SKM-1 (cell line): Measurements from ENCODE around the gene MEGF11.

Experiments
- DNase-seq: peaks from one replicate; lab custom pipeline; 2025; ENCODE audit not compliant: unreplicated experiment; lab: John Stamatoyannopoulos, UW

MEGF11 gene

DNA sequence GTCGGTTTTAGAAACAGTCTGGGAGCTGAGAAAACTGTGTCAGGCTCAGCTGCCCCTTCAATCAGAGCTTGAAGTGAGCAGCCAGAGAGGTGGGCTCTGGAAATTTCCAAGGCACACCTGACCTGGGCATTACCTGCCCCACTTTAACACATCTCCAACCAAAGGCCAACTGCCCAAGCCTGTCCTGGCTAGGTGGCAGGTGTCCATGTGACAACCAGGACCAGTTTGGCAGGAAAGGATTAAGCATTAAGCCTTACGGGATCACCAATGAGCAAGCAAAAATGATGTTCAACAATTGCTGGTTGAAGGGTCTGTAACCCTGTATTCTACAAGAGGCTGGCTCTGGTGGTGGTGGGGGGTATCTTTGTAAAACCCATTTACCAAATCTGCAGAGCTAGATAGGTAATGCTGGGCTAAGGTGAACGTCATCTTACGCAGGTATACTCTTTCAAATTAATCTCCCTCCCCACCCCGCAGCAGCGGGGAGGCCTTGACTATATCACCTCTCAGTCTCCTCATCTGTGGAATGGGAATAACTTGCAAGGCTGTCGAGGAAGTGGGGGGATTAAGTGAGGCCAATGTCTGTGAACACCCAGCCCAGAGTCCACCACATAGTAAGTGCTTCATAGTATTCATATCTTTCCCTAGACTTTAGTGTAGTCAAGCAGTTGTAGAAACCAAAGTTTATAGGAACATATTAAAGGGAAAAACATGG, 183.2 kb downstream of the MEGF11 start:
- no peak for DNase-seq

DNA sequence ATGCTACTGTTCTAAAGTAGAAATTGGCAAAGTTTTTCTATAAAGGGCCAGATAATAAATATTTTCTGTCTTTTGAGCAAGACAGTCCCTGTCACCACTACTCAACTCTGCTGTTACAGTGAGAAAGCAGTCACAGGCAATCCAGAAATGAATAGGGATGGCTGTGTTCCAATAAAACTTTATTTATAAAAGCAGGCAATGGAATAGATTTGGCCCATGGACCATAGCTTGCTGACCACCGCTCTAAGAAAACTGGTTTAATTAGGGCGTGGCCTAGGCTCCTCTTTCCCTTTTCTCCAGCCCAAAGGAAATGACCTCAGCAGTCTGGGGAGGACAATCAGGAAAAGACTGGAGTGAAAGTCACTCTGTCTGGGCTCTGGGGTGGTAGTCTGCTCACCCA, 183.8 kb downstream of the MEGF11 start:
- DNase-seq, result no peak

DNA sequence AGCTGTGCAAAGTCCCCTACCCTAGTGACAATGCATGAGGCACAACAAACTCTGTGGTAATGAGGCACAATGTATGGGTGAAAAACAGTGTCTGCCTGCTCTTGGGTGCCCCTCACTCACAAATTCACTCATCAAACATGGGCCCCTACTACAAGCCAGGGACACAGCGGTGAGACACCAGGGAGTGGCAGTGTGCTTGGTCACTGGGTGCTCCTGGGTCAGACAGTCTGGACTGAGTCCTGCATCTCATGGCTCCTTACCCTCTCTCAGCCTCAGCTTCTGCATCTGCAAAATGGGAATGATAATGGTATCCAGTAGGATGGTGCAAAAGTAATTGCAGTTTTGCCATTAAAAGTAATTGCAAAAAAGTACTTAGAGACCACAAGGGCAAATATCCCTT, 184.7 kb downstream of the MEGF11 start:
- no peak for DNase-seq

DNA sequence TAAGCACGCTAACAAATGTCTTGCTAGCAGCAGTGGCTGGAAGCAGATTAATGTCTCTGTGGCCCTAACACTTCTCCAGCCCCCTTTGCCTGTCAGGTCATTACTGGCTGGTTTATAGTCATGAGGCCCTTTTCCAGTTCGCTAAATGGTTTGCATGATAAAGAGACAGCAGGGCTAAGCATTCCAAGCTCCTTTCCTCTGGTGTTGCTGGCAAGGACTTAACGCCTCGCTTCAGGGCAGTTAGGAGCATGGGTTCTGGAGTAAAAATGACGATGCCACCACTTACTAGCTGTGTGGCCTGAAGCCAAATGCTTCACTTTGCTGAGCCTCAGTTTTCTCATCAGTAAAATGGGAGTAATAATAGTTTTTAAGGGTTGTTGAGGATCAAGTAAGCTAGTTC, 185.9 kb downstream of the MEGF11 start:
- no peak for DNase-seq

DNA sequence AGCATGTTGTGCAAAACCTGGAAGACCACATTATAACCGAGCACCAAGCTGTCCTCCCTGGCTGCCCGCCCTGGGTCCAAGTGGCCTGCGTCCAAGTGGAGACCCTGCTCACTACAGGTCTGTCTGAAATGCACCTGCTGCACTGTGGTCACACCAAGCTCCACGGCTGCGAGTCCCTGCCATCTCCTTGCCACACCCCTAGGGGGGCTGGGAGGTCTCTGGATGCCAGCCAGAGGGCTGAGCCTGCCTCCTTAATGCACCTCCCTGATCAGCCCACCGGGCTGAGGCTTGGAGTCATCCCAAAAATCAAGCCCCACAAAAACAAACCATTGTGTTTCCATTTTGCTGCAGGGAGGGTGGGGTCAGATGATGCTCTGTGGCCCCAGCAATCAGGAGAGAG, 187.1 kb downstream of the MEGF11 start:
- no peak for DNase-seq

DNA sequence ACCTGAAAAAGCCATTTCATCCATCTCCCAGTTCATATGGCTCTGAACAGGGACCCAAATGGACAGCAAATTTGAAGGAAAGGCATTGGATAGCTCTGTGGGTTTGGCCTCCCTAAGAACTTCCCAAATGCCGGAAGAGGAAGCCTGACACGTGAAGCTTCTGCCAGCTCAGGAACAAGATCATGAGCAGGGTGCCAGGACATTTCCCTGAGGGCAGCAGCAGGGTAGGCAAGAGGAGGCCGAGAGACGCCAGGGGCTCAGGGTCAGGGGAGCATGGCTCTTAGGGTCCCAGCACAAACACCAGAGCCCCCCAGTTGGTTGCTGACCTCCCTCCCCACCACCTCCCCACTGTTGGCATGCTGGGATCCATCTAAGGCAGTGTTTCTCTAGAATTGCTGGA, 187.5 kb downstream of the MEGF11 start:
- DNase-seq, result no peak

DNA sequence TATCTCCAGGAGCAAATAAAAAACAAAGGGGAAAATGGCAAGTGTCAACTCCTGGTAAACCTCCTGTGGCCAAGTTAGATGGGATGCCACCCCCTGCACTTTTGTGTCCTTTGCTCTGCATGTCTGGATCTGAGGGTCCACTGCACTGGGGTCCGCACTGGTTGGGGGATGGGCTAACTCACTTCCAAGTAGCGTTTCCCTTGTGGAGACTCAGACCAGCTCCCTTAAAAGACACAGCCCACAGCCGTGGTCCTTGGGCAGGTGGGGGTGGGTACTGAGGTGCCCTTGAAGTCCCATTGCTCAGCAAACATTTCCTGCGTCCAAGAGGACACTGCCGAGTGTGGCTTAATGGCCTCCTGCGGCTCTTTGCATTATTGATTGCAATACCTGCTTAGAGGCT, 188.2 kb downstream of the MEGF11 start:
- DNase-seq, result no peak

DNA sequence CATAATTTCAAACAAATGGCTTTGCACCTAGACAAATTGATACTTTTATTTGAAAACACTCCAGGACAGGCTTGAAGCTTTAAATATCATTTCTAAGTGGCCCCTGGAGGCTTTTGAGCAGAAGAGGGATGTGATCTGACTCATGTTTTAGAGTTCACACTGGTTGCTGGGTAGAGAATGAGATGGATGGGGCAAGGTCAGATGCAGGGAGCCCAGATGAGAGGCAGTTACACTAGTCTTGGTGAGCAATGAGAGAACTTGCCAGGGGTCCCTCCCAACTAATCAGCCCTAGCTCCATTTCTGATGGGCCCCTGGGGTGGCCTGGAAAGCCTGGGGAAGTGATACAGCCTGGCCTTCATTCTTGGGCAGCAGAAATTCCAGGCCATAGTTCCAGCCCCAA, 190.4 kb downstream of the MEGF11 start:
- no peak for DNase-seq

DNA sequence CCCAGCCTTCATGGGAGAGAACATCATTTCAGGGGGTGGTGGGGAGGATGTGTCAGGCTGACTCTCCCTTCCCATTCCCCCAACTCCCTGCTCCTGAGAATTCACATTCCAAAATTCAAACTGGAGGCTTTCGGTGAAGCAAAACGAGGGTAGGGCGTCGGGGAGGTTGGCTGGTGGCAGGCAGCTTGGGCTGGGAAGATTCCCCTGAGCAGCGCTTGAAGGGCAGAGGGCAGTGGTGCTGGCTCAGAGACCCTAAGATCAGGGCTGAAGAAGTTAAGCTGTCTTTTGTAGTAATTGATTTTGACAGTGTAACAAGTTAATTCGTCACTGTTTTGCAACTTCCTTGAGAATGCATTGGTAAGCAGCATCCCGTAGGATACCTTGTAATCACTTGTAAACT, 196.5 kb downstream of the MEGF11 start:
- DNase-seq, result no peak

DNA sequence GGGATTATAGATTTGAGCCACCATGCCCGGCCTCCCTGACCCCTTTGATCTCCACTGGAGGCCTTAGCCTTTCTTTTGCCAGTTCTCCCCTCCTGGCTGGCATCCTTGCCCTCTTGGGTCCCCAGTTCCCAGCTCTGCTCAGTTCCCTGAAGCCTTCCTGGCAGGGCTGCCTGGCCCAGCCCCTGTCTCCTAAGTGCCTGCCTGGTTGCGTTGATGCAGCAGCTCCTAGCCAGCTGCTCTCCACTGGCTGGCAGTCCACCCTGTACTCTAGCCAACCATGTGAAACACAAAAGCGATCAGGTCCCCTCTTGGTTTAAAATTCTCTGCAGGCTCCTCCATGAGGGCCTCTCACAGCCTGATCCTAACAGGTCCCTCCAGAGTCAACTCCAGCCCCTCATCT, 199.6 kb downstream of the MEGF11 start:
- DNase-seq, result no peak

DNA sequence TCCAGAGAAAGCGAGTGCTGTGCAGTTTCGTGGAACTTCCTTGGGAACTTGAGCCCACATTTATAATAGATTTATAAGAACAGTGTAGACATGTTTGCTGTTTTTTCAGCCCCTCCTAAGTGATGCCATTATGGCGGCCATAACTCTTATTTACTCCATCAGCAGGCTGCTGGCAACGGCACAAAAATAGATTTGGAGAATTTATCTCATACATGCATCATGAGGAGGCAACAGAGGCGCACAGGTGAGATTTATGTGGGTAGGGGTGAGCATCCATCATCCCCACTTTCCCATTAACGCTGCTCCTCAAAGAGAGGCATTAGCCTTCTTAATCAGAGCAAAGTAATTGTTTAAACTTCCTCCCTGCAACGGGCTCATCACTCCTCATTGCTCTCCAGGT, 201.7 kb downstream of the MEGF11 start:
- DNase-seq, result no peak

DNA sequence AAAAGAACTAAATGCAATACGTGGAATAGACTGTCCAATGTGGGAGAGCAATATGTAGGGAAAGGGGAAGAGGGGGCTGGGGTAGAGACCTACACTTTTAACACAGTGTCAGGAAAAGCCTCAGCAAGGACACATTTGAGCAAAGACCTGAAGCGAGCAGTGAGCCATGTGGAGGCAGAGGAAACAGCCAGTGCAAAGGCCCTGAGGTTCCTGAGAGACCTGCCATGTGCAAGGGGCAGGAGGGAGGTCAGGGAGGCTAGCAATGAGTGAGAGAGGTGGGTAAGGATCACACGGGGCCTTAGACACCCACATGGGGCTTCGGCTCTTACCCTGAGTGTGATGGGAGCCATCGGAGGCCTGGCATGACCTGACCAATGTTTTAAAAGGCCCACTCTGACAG, 203.3 kb downstream of the MEGF11 start:
- no peak for DNase-seq

DNA sequence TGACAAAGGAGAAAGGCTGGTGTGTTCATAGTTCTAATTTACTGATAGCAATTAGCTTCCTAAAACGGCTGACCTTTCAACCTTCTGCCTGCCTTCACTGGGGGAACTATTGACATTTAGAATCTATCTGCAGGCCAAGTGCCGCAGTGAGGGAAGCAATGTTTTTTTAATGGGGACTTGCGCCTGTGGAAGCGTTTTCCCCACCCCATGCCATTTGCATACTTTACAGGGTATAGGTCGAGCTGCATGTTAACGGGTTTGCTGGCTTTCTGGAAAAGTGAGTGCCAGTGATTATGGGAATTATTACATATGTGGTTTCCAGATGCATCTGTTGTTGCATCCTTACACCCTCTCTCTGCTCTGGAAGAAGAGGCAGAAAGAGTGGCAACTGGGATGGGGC, 204.2 kb downstream of the MEGF11 start:
- no peak for DNase-seq

DNA sequence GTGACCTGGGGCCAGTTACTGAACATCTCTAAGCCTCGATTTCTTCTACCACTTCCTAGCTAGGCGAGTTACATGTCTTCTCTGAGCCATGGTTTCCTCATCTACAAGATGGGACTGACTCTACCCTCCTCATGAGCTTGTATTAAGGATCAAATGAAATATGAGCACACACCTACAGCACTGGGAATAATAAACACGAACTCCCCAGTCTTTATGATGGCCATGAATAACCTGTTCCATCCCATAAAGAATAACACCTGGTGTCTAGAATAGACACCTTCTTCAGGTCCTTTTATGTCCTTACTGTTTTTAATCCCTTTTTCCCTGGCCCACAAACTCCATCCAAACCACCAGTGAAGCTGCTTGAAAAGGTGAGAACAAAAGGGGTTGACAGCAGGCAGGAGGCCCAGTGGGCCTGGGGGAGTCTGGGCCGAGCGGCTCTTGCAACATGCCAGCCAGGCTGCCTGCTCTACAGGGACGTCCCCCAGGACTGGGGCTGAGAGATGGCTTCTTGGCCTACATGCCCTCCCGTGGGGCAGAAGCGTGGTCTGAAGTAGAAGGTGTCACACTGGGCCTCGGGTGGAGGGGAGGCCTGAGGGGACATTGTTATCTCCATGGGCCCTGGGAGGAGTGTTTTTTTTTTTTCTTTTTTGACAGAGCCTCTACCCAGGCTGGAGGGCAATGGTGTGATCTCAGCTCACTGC, 206.1 kb downstream of the MEGF11 start:
- no peak for DNase-seq

DNA sequence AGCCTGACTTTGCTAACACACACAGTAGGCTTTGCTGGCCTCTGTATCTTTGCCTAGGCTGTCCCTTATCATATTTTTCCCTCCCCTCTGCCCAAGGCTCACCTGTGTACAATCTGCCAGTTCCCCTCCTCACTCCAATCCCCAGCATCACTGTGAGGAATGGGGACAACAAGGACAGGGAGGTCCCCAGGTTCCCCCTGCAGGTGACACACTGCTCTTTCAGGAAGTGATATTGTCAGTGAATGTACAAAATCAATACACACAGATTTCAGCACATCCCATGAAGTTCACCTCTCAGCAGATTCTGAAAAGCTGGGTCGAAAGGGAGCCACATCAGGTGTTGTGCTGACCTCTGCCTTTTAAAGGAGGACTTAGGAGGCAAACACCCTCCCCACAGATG, 206.8 kb downstream of the MEGF11 start:
- DNase-seq, result no peak

DNA sequence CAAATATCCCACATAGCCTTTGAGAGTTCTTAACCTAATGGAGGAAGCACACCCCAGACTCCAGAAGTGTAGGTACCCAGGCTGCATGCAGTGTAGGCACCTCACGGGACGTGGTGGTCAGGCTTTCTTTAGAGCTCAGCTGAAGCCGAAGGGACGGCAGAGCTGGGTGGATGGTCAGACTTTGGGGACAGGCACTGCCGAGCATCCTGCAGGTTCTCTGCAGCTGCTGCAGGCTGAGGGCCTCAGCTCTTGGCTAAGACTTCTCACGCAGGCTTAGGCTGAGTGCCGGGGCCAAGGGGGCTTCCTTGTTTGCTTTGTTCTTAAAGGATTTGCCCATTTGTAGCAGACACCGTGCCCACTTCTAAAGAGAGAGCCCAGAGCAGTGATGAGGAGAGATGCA, 207.2 kb downstream of the MEGF11 start:
- DNase-seq, result no peak

DNA sequence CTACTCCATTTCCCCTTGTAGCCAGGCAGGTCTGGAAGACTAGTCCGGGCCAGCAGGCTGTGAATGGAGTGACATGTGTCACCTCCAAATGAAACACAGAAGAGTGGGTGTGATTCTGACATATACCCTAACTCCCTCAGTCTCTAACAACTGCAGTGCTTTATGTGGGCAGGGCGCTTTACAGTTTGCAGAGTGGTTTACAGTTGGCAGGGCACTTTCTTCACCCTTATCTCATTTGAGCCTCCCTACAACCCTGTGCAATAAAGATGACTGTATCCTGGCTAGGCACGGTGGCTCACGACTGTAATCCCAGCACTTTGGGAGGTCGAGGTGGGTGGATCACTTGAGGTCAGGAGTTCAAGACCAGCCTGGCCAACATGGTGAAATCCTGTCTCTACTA, 208.0 kb downstream of the MEGF11 start:
- DNase-seq, result no peak

DNA sequence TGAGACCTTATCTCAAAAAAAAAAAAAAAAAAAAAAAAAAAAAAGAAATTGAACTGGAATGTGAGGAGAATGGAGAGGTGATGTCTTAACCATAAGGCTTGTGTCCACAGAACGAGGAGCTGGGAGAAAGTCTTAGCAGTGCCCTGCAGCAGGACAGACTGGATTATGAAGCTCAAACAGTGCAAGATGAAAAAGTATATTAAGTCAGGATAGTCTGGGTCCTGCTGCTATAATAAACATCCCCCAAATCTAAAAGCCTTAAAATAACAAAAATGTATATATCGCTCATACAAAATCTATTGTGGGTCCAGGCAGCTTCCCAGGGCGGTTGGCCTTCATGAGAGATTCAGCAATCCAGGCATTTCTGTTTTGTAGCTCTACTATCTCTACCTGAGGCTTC, 208.7 kb downstream of the MEGF11 start:
- no peak for DNase-seq

DNA sequence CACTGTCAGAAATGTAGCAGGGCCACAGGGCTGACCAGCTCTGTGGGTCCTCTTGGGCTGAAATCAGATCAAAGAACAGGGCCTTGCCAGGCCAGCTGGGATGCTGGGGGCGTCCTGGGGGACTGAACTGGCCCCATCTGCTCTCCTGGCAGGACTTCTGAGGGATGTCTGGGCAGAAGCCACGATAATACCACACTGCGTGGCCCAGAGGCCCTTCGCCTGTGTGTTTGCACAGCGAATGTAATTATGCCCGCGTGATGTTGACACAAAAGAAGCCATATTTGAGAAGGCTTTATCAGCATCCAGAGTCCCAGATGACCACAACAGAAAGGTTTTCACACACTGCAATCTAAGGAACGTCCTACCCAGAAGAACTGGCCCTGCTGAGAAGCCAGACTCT, 210.3 kb downstream of the MEGF11 start:
- no peak for DNase-seq

DNA sequence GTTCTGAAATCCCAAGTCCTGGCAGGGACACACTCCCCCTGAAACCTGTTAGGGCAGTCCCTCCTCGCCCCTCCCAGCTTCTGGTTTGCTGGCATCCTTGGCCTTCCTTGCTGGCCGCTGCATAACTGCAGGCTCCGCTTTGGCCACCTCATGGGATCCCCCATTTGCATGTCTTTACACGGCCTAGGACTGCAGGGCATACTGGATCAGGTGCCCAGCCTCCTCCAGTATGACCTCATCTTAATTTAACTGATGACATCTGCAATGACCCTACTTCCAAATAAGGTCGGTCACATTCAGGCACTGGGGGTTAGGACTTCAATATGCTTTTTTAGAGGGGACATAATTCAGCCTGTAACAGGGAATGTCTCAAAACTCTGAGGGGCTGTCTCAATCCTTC, 210.9 kb downstream of the MEGF11 start:
- no peak for DNase-seq

DNA sequence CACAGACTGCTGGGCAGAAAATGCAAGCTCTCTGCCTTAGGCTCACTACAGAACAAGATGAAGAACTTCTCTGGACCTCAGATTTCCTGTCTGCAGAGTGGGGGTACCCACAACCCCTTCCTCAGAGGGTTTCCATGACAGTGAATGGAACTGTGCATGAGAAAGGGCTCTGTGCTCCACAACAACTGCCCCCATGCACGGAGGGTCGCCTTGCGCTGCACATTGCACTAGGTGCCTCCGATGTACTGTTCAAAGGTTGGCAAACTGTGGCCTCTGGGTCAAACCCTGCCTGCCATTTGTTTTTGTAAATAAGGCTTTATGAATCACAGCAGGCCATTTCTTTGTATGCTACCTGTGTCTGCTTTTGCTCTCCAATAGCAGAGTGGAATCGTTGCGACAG, 212.3 kb downstream of the MEGF11 start:
- DNase-seq, result no peak

DNA sequence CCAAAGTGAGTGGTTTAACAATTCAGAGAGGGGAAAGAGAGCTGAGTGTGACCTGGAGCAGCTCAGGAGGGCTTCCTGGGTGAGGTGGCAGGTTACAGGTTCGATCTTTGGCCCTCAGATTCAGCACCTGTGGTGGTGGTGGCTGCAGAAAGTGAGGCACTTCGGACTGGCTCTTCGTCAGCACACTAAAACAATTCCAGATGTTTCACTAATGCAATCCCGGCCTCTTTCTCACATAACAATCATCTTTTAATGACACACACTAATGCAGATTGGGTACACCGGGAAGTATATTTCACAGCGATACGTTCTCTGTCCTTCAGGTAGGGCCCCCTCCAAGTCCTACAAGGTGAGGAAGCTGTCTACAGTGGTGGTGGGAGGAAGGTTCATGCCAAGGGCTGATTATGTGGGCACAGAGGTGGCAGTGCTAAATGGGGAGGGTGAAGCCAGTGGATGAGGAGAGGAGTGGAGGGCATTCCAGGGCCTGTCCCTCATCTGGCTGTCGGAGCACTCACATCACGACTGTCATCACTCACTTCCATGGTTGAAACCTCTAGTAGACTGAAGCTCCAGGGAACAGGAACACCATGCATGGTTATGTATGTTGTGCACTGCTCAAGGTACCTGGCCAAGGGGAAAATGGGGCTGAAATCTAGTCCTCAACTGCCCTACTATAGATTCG, 213.2 kb downstream of the MEGF11 start:
- no peak for DNase-seq
